Activated T-helper 9 cell treated with anti-CD3 and anti-CD28 coated beads, Interleukin-2, amount 50 U/mL, for 16 hours (primary cell): Measurements from ENCODE around the gene FXYD3.
"Not testable (repeated sequence)": the region's sequence is repeated elsewhere in the genome, so short reads cannot be mapped to it uniquely, and the experiment has no call there.

Experiments used
- DNase-seq: peaks from one replicate; pipeline ENCODE4 v3.0.0-alpha.2; 2020; ENCODE audit warnings: low read depth

Gene FXYD3

GRCh38 chr19:35142606-35143230, 27.1 kb downstream of the FXYD3 start:
- DNase-seq: peak; percentile 61

- DNase-seq: no peak
These were observed 27.6 kb downstream of the FXYD3 start, which contains the start of gene FXYD7 for GRCh38 chr19:35143231-35143715. FXYD7 (plus strand) TSS chr19:35143255; CDS start chr19:35143334, 79 bp downstream.

- DNase-seq: no peak
These were observed 28.2 kb downstream of the FXYD3 start for GRCh38 chr19:35143818-35144217.

- no peak for DNase-seq
These were observed 28.6 kb downstream of the FXYD3 start for GRCh38 chr19:35144259-35144599.

- DNase-seq: no peak
These were observed 29.2 kb downstream of the FXYD3 start for GRCh38 chr19:35144600-35145436.

- no peak for DNase-seq
These were observed 31.3 kb downstream of the FXYD3 start for GRCh38 chr19:35146746-35147459.

- no peak for DNase-seq
These were observed 33.8 kb downstream of the FXYD3 start for GRCh38 chr19:35149463-35149862.

GRCh38 chr19:35150445-35150844, 34.8 kb downstream of the FXYD3 start:
- DNase-seq: no peak

GRCh38 chr19:35151273-35152065, 35.8 kb downstream of the FXYD3 start:
- DNase-seq: no peak

GRCh38 chr19:35153129-35153522, 37.5 kb downstream of the FXYD3 start:
- not testable (repeated sequence) for DNase-seq

GRCh38 chr19:35153701-35154524, 38.3 kb downstream of the FXYD3 start:
- peak; percentile 67 for DNase-seq

- peak; percentile 76 for DNase-seq
These were observed 39.1 kb downstream of the FXYD3 start, which contains the start of gene FXYD5 for GRCh38 chr19:35154525-35155406. FXYD5 (plus strand) TSS chr19:35154735; CDS start chr19:35155551, 816 bp downstream.

GRCh38 chr19:35155441-35155840, 39.8 kb downstream of the FXYD3 start:
- no peak for DNase-seq

- DNase-seq: no peak
These were observed 40.5 kb downstream of the FXYD3 start for GRCh38 chr19:35155981-35156672.

- DNase-seq: no peak
These were observed 41.0 kb downstream of the FXYD3 start for GRCh38 chr19:35156673-35157014.

- DNase-seq: no peak
These were observed 41.8 kb downstream of the FXYD3 start for GRCh38 chr19:35157431-35157830.

GRCh38 chr19:35159606-35160005, 44.0 kb downstream of the FXYD3 start:
- DNase-seq: no peak

- no peak for DNase-seq
These were observed 45.2 kb downstream of the FXYD3 start for GRCh38 chr19:35160629-35161433.

GRCh38 chr19:35161434-35161743, 45.8 kb downstream of the FXYD3 start:
- DNase-seq: no peak
